ENCODE results near the gene BRPF1. TPM values are rescaled to one million over a fixed set of nuclear protein-coding genes. Genes with fewer than 3 reads are reported as not detected.

The BRPF1 gene
- total RNA-seq, 1 experiment from 2014 or later: 23.6 TPM

- intact Hi-C loops (cut with micrococcal nuclease): loop anchor here (5.0 kb wide), 3 partner anchors 214 to 509 kb away; partner anchors contain the start of gene CRELD1
- H3K27ac ChIP-seq (ENCODE audit: low read depth, low read length): no peak overlapping the region
- TF ChIP-seq POLR2A (IDR thresholded peaks at IDR 0.05; ENCODE audit: borderline replicate concordance, extremely low read depth, insufficient read depth, insufficient read length) (no peak), FOSL1 (IDR thresholded peaks at IDR 0.05; ENCODE audit: low read depth) (no peak), CEBPB (IDR thresholded peaks at IDR 0.05; ENCODE audit: low read depth) (no peak)
- ATAC-seq (no peak), DNase-seq (ENCODE audit: low read depth, low spot score) (no peak)
- no peak overlapping the region for H3K9ac ChIP-seq (ENCODE audit: low read length)
- H3K9me2 ChIP-seq (ENCODE audit: insufficient read depth): no peaks in the 10 kb centered on the region
- H4K20me1 ChIP-seq (ENCODE audit: insufficient read depth): no peaks in the 10 kb centered on the region
- no peaks in the 10 kb centered on the region for H3K79me2 ChIP-seq (ENCODE audit: insufficient read depth, low read length)
- no peaks in the 10 kb centered on the region for H3K36me3 ChIP-seq (ENCODE audit: control insufficient read depth in 1 of 2, insufficient read depth in 2 of 2, low read length in 2 of 2)
- H2AFZ ChIP-seq (ENCODE audit: low read depth, low read length, poor library complexity, severe bottlenecking): no peak overlapping the region
- H3K9me3 ChIP-seq (ENCODE audit: control insufficient read depth in 1 of 2, insufficient read depth in 1 of 2, low read depth in 1 of 2, low read length in 2 of 2): no peaks in the 10 kb centered on the region
- CTCF ChIA-PET: no interaction called here
- RAD21 ChIA-PET (ENCODE audit: low non-redundant PET in 1 of 2, low total read pairs in 2 of 2, uncharacterized antibody in 2 of 2, unreplicated experiment in 2 of 2): no interaction called here
- H3K4me3 ChIP-seq (replicated peaks in 1 of 2; ENCODE audit: low read depth in 1 of 2, low read length in 2 of 2): no peak overlapping the region
- peaks cover 10 to 14% of the 10 kb centered on the region in 2 experiments for H3K4me1 ChIP-seq (ENCODE audit: control insufficient read depth in 1 of 2, insufficient read depth in 2 of 2, low read length in 2 of 2)
- BruUV-seq (replicated peaks): no TSS peak
- H3K27me3 ChIP-seq (ENCODE audit: insufficient read depth, low read length): no peaks in the 10 kb centered on the region
- H3K4me2 ChIP-seq (ENCODE audit: low read length): no peak overlapping the region
- POLR2A ChIA-PET: interaction anchor here (0.8 kb wide), 1 partner anchor 74 kb away, joined by 3 read pairs; the partner anchor contains the start of genes ARPC4 and TADA3
Observed at GRCh38 chr3:9718118-9718517, 13.4 kb upstream of the BRPF1 start.

GRCh38 chr3:9721015-9721699 lies 10.4 kb upstream of the BRPF1 start:
- intact Hi-C loops (cut with micrococcal nuclease): no loop called here
- no TSS peak for BruUV-seq (replicated peaks)
- POLR2A ChIA-PET: interaction anchor here (0.6 to 0.7 kb wide), 3 partner anchors 9 to 72 kb away, joined by 3 read pairs; no protein-coding TSS in a partner anchor
- Histone ChIP-seq H3K36me3 (ENCODE audit: control insufficient read depth in 1 of 2, insufficient read depth in 2 of 2, low read length in 2 of 2) (no peaks in the 10 kb centered on the region), H3K9me3 (ENCODE audit: control insufficient read depth in 1 of 2, insufficient read depth in 1 of 2, low read depth in 1 of 2, low read length in 2 of 2) (no peaks in the 10 kb centered on the region), H3K9ac (ENCODE audit: low read length) (no peak overlapping the region), H3K9me2 (ENCODE audit: insufficient read depth) (no peaks in the 10 kb centered on the region), H3K79me2 (ENCODE audit: insufficient read depth, low read length) (no peaks in the 10 kb centered on the region), H3K4me2 (ENCODE audit: low read length) (no peak overlapping the region), H3K27me3 (ENCODE audit: insufficient read depth, low read length) (no peaks in the 10 kb centered on the region), H4K20me1 (ENCODE audit: insufficient read depth) (no peaks in the 10 kb centered on the region), H3K4me1 (ENCODE audit: control insufficient read depth in 1 of 2, insufficient read depth in 2 of 2, low read length in 2 of 2) (peaks cover under 1 to 1% of the 10 kb centered on the region in 2 experiments; a peak in 3 of 4 replicates), H3K4me3 (replicated peaks in 1 of 2; ENCODE audit: low read depth in 1 of 2, low read length in 2 of 2) (no peak overlapping the region), H2AFZ (ENCODE audit: low read depth, low read length, poor library complexity, severe bottlenecking) (no peak overlapping the region), H3K27ac (ENCODE audit: low read depth, low read length) (no peak overlapping the region)
- CTCF ChIA-PET: interaction anchor here (1.3 kb wide), 1 partner anchor 9 kb away, joined by 5 read pairs; the partner anchor contains the start of gene BRPF1
- DNase-seq (ENCODE audit: low read depth, low spot score) (no peak), ATAC-seq (no peak)
- RAD21 ChIA-PET (ENCODE audit: low non-redundant PET in 1 of 2, low total read pairs in 2 of 2, uncharacterized antibody in 2 of 2, unreplicated experiment in 2 of 2): no interaction called here
- TF ChIP-seq RAD21 (IDR thresholded peaks at IDR 0.05; ENCODE audit: low read depth): no peak
- no peak for TF ChIP-seq SP1 (IDR thresholded peaks at IDR 0.05; ENCODE audit: low read depth)
- no peak for TF ChIP-seq SIN3A (IDR thresholded peaks at IDR 0.05; ENCODE audit: low read depth)
- TF ChIP-seq POLR2A (IDR thresholded peaks at IDR 0.05; ENCODE audit: borderline replicate concordance, extremely low read depth, insufficient read depth, insufficient read length): no peak
- no peak for TF ChIP-seq ZNF274 (IDR thresholded peaks at IDR 0.05; ENCODE audit: low read depth, low read length)
- TF ChIP-seq FOSL1 (IDR thresholded peaks at IDR 0.05; ENCODE audit: low read depth): no peak
- no peak for TF ChIP-seq ZFX (IDR thresholded peaks at IDR 0.05)
- no peak for TF ChIP-seq ZBTB33 (IDR thresholded peaks at IDR 0.05; ENCODE audit: extremely low read depth, insufficient replicate concordance, low read length)
- no peak for TF ChIP-seq ELF1 (IDR thresholded peaks at IDR 0.05; ENCODE audit: borderline replicate concordance, low read depth)
- TF ChIP-seq CEBPB (IDR thresholded peaks at IDR 0.05; ENCODE audit: low read depth): no peak
- no peak for TF ChIP-seq MAX (IDR thresholded peaks at IDR 0.05)
- TF ChIP-seq EZH2phosphoT487 (IDR thresholded peaks at IDR 0.05; ENCODE audit: borderline replicate concordance): no peak
- no peak for TF ChIP-seq REST (IDR thresholded peaks at IDR 0.05; ENCODE audit: low read depth)
